Endothelial cell of umbilical vein (primary cell): ENCODE results near the gene TMLHE. TPM values are rescaled to one million over a fixed set of nuclear protein-coding genes. Genes with fewer than 3 reads are reported as not detected.

ENCODE experiments used
- BruUV-seq: library from RNA; stranded (reverse); fragments of 400-500 nt; replicated peaks from 2 replicates; lab custom pipeline; 2021; lab: Mats Ljungman, UMichigan
- CTCF ChIA-PET: fragments of 300-600, 350-600 bp; sonication (Branson Sonifier 250); formaldehyde crosslinking; loops from one replicate; lab custom pipeline; 2021; ENCODE audit warnings: antibody characterized with exemption, inconsistent platforms; lab: Charles Lee
- POLR2A ChIA-PET: fragments of 300-600, 350-600 bp; sonication (Branson Sonifier 250); formaldehyde crosslinking; loops from one replicate; lab custom pipeline; 2021; ENCODE audit warnings: antibody characterized with exemption, inconsistent platforms; lab: Charles Lee
- DNase-seq: peaks from one replicate; pipeline ENCODE4 v3.0.0-alpha.2; 2011; ENCODE audit warnings: low read depth, low spot score
- FAIRE-seq: peaks from 2 replicates; lab custom pipeline; 2011; peaks lifted over from hg19 to GRCh38; lab: Jason Lieb, UNC
- H2AFZ ChIP-seq: 2 replicates; pipeline ENCODE4 v1.6.0; 2012; ENCODE audit warnings: low read depth, low read length, control low read depth, inconsistent platforms
- H3K27ac ChIP-seq: 2 replicates; pipeline ENCODE4 v1.5.1; 2011; ENCODE audit warnings: low read depth, mild to moderate bottlenecking, control low read depth, low read length, moderate library complexity; ENCODE audit not compliant: insufficient read depth
- H3K27me3 ChIP-seq, 2 experiments: 2 replicates each; pipeline versions ENCODE4 v1.6.0 to v1.6.1; 2011; ENCODE audit warnings: low read length in 2 of 2, mixed read lengths in 1 of 2; ENCODE audit not compliant: control insufficient read depth in 2 of 2, insufficient read depth in 2 of 2
- H3K36me3 ChIP-seq, 2 experiments: 2 replicates in 1 of 2; 3 replicates in 1 of 2; pipeline ENCODE4 v1.5.1; 2011; ENCODE audit warnings: low read length in 2 of 2, mild to moderate bottlenecking in 1 of 2, moderate library complexity in 1 of 2; ENCODE audit not compliant: control insufficient read depth in 2 of 2, insufficient read depth in 2 of 2; ENCODE audit errors: extremely low read depth in 1 of 2
- H3K4me1 ChIP-seq: 3 replicates; pipeline ENCODE4 v1.5.1; 2011; ENCODE audit warnings: mild to moderate bottlenecking, low read length; ENCODE audit not compliant: control insufficient read depth, insufficient read depth; ENCODE audit errors: extremely low read depth
- H3K4me2 ChIP-seq: 2 replicates; pipeline ENCODE4 v1.6.1; 2011; ENCODE audit warnings: low read length, control low read depth, mixed read lengths; ENCODE audit not compliant: insufficient read depth
- H3K4me3 ChIP-seq, 3 experiments: fragments of 200-600 bp in 1 of 3; sonication (generic), shearing (Covaris generic) in 1 of 3; replicated peaks in 1 of 3; 2 replicates each; pipeline ENCODE4 v1.5.1; 2011 to 2016; ENCODE audit warnings: control low read depth in 3 of 3, low read length in 3 of 3, mild to moderate bottlenecking in 2 of 3, inconsistent platforms in 1 of 3, low read depth in 1 of 3, moderate library complexity in 1 of 3; ENCODE audit not compliant: insufficient read depth in 1 of 3
- H3K79me2 ChIP-seq: 2 replicates; pipeline ENCODE4 v1.6.0; 2012; ENCODE audit warnings: low read length, inconsistent platforms; ENCODE audit not compliant: control insufficient read depth, insufficient read depth
- H3K9ac ChIP-seq: replicated peaks from 2 replicates; pipeline ENCODE3; 2011; ENCODE audit warnings: low read length, control low read depth; ENCODE audit not compliant: insufficient read depth; ENCODE audit errors: extremely low read depth
- H3K9me1 ChIP-seq: replicated peaks from 3 replicates; pipeline ENCODE4 v1.6.0; 2011; ENCODE audit warnings: mild to moderate bottlenecking, low read length; ENCODE audit not compliant: control insufficient read depth, insufficient read depth; ENCODE audit errors: extremely low read depth
- H3K9me3 ChIP-seq: replicated peaks from 2 replicates; pipeline ENCODE4 v1.5.1; 2012; ENCODE audit warnings: low read length, inconsistent platforms; ENCODE audit not compliant: control insufficient read depth, insufficient read depth
- H4K20me1 ChIP-seq: replicated peaks from 2 replicates; pipeline ENCODE3; 2011; ENCODE audit warnings: mild to moderate bottlenecking, low read length; ENCODE audit not compliant: control insufficient read depth, insufficient read depth; ENCODE audit errors: extremely low read depth
- CTCF ChIP-seq, 2 donors: IDR thresholded peaks; 1 replicate in 1 of 2; 2 replicates in 1 of 2; pipeline ENCODE4 v1.5.1; 2011; ENCODE audit warnings: low read length in 2 of 2, mild to moderate bottlenecking in 2 of 2, moderate library complexity in 2 of 2, control low read depth in 1 of 2, inconsistent platforms in 1 of 2, low read depth in 1 of 2; ENCODE audit not compliant: insufficient read depth in 1 of 2; ENCODE audit errors: extremely low read depth in 1 of 2
- EZH2 ChIP-seq: IDR thresholded peaks from 2 replicates; pipeline ENCODE4 v1.6.1; 2012; ENCODE audit warnings: borderline replicate concordance, low read depth, mild to moderate bottlenecking, moderate library complexity, low read length, inconsistent platforms; ENCODE audit not compliant: severe bottlenecking
- FOS ChIP-seq: IDR thresholded peaks from 2 replicates; pipeline ENCODE4 v1.6.1; 2011; ENCODE audit warnings: mild to moderate bottlenecking, low read length, moderate library complexity, borderline replicate concordance; ENCODE audit not compliant: insufficient read depth
- GATA2 ChIP-seq: IDR thresholded peaks from 2 replicates; pipeline ENCODE4 v1.7.0; 2011; ENCODE audit warnings: low read depth, mild to moderate bottlenecking, moderate library complexity, mixed read lengths, low read length; ENCODE audit not compliant: insufficient read length, insufficient read depth
- JUN ChIP-seq: IDR thresholded peaks from 2 replicates; pipeline ENCODE4 v1.6.1; 2011; ENCODE audit warnings: borderline replicate concordance, low read depth; ENCODE audit not compliant: insufficient read length, insufficient read depth
- MAX ChIP-seq: IDR thresholded peaks from 2 replicates; pipeline ENCODE4 v1.6.1; 2011; ENCODE audit not compliant: insufficient read depth, insufficient read length
- MYC ChIP-seq: IDR thresholded peaks from one replicate; pipeline ENCODE4 v1.6.1; 2011; ENCODE audit warnings: mild to moderate bottlenecking, low read depth, low read length
- POLR2A ChIP-seq: IDR thresholded peaks from 2 replicates; pipeline ENCODE4 v1.6.1; 2012; ENCODE audit warnings: low read depth, mild to moderate bottlenecking, control low read depth, low read length
- POLR2AphosphoS5 ChIP-seq: IDR thresholded peaks from 2 replicates; pipeline ENCODE4 v1.6.1; 2012; ENCODE audit warnings: low read depth, mild to moderate bottlenecking, control low read depth, low read length, moderate library complexity; ENCODE audit not compliant: insufficient read depth
- dilution Hi-C: fragments of 300-500 bp; cut with MboI; formaldehyde crosslinking; loops from one replicate; pipeline ENCODE4 v1.15.0; 2019; ENCODE audit warnings: low sequenced_read_pairs; ENCODE audit not compliant: extremely low pct_ligation_motif_present
- intact Hi-C: fragments of 100-400 bp; cut with micrococcal nuclease; formaldehyde crosslinking; loops from one replicate; pipeline ENCODE4 v1.10.0; 2022
- polyA plus RNA-seq, 4 experiments: library from polyadenylated mRNA; depleted of rRNA in 3 of 4; stranded (reverse) in 3 of 4; unstranded in 1 of 4; fragments of >200 nt; gene quantifications; 2 replicates each; pipeline versions ENCODE4 v1.2.1 to v1.2.3, GENCODE V29; 2011 to 2012; ENCODE audit warnings: missing spikeins in 1 of 4
- total RNA-seq: library from RNA; stranded (reverse); gene quantifications from 2 replicates; pipeline ENCODE4 v1.2.3, GENCODE V29; 2021

TMLHE gene
- total and polyA plus RNA-seq, 2 donors (not counting 3 experiments of a cell fraction or from before 2014, with no cell fraction given): 6.3 to 12.1 TPM

GRCh38 chrX:155577682-155578081 is 35.1 kb downstream of the TMLHE start:
- BruUV-seq: no TSS peak
- no peak overlapping the region for H3K4me3 ChIP-seq
- H3K27ac ChIP-seq: no peak overlapping the region
- no peaks in the 10 kb centered on the region for H3K4me1 ChIP-seq
- H3K79me2 ChIP-seq: no peaks in the 10 kb centered on the region
- no peaks in the 10 kb centered on the region for H3K9me3 ChIP-seq
- no peaks in the 10 kb centered on the region for H3K36me3 ChIP-seq
- TF ChIP-seq JUN (no peak), MAX (no peak), FOS (no peak), CTCF (IDR thresholded peaks at IDR 0.05; ENCODE audit: extremely low read depth in 1 of 2, insufficient read depth in 1 of 2, low read depth in 1 of 2, low read length in 2 of 2) (no peak), MYC (no peak), GATA2 (no peak), POLR2AphosphoS5 (no peak), EZH2 (no peak), POLR2A (no peak)
- no peak overlapping the region for H3K9ac ChIP-seq
- POLR2A ChIA-PET: no interaction called here
- no peak overlapping the region for H3K4me2 ChIP-seq
- intact Hi-C loops: no loop called here
- FAIRE-seq (no peak), DNase-seq (no peak)
- dilution Hi-C loops: no loop called here
- CTCF ChIA-PET: no interaction called here
- H4K20me1 ChIP-seq: no peaks in the 10 kb centered on the region
- H3K9me1 ChIP-seq: no peaks in the 10 kb centered on the region
- no peak overlapping the region for H2AFZ ChIP-seq
- H3K27me3 ChIP-seq: no peaks in the 10 kb centered on the region
